ENCODE measurements around the gene RNASE12. TPM values are rescaled to one million over a fixed set of nuclear protein-coding genes. Genes with fewer than 3 reads are reported as not detected.

RNASE12 gene
- polyA plus RNA-seq, 1 of the 3 experiments (the other 2 are of a cell fraction) = not detected

DNA sequence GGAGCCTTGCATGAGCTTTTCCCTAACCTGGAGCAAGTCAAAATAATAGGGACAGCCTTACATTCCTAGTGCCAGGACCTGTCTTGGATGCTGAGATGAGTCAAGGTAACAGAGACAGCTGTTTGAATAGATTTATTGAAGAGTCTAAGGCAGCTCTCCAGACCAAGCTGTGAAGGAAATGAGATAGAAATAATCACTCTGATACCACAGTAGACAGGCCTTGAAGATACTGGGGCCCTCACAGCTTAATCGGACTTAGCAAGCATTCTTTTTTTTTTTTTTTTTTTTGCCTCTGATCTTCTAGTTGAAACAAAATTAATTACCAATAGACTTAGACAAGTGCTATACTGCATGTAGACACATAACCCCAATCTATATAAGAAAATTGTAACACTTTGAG lies 27.2 kb downstream of the RNASE12 start:
- no peak overlapping the region for H3K27ac ChIP-seq (ENCODE audit: low read depth in 2 of 2, low read length in 1 of 2)
- 7% methylated on average over 1 of the region's 1 CpG for WGBS (ENCODE audit: low lambda C conversion rate)

DNA sequence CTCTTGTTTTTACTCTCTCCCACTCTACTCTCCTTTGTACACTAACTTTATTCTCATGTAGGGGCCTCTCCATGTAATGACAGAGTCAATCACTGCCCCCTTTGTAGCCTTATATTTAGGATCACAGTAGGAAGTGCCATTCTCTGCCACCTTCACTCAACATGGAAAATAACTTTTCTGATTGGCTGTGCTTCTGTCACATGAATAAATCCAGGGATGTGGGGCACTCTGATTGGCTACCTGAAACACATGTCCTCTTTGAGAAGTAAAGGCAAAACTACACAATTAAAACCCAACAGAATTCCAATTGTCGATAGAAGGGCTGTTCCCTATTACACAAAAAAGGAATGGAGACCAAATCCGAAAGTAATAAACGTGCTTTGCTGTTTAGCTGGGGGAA lies 30.2 kb downstream of the RNASE12 start, which contains the start of gene RNASE9:
TSS of gene RNASE9 (minus strand) at position 87 of the 400 bp plus-strand sequence.
- no peak within 1 kb of the TSS for H3K4me3 ChIP-seq (ENCODE audit: low read depth in 2 of 2, low read length in 1 of 2)
- H3K36me3 ChIP-seq (replicated peaks in 1 of 2; ENCODE audit: control insufficient read depth in 1 of 2, insufficient read depth in 2 of 2, low read length in 1 of 2) = no peaks in the 10 kb centered on the region
- TF ChIP-seq SIN3A (IDR thresholded peaks at IDR 0.05; ENCODE audit: borderline replicate concordance, low read depth, low read length) (no peak), RXRA (IDR thresholded peaks at IDR 0.05; ENCODE audit: borderline replicate concordance, low read depth) (no peak)
- no peak for DNase-seq
- no peak within 1 kb of the TSS for H3K27ac ChIP-seq (ENCODE audit: low read depth in 2 of 2, low read length in 1 of 2)
- ChIA-PET CTCF (interaction anchor here (0.6 kb wide), 1 partner anchor 410 kb away, joined by 3 read pairs; no protein-coding TSS in a partner anchor), POLR2A (no interaction called here)
- no peaks in the 10 kb centered on the region for H3F3A ChIP-seq (replicated peaks; ENCODE audit: insufficient read depth)
- H3K9me2 ChIP-seq = no peaks in the 10 kb centered on the region
- H2AFZ ChIP-seq (ENCODE audit: low read depth) = no peak within 1 kb of the TSS
- peaks cover 22% of the 10 kb centered on the region for H3K27me3 ChIP-seq (ENCODE audit: insufficient read depth)
- no peaks in the 10 kb centered on the region for H3K9me3 ChIP-seq
- H3K79me2 ChIP-seq (ENCODE audit: insufficient read depth) = no peaks in the 10 kb centered on the region
- H4K20me1 ChIP-seq (ENCODE audit: insufficient read depth) = no peaks in the 10 kb centered on the region
- H3K4me2 ChIP-seq = no peak within 1 kb of the TSS
- WGBS (ENCODE audit: low lambda C conversion rate) = 12% methylated on average over 3 of the region's 3 CpGs
- H3K9ac ChIP-seq = no peak within 1 kb of the TSS
- no peaks in the 10 kb centered on the region for H3K4me1 ChIP-seq (ENCODE audit: control insufficient read depth in 1 of 2, insufficient read depth in 2 of 2, low read depth in 1 of 2, low read length in 1 of 2)

More for the DNA sequence above, 27.2 kb downstream of the RNASE12 start:
- Histone ChIP-seq H3F3A (replicated peaks; ENCODE audit: insufficient read depth) (no peaks in the 10 kb centered on the region), H3K9me3 (no peaks in the 10 kb centered on the region), H3K4me3 (ENCODE audit: low read depth in 2 of 2, low read length in 1 of 2) (no peak overlapping the region), H3K27me3 (ENCODE audit: insufficient read depth) (peaks cover 7% of the 10 kb centered on the region; the same call in 1 of the 2 replicates), H3K9ac (no peak overlapping the region), H4K20me1 (ENCODE audit: insufficient read depth) (no peaks in the 10 kb centered on the region), H2AFZ (ENCODE audit: low read depth) (no peak overlapping the region), H3K9me2 (no peaks in the 10 kb centered on the region), H3K79me2 (ENCODE audit: insufficient read depth) (no peaks in the 10 kb centered on the region), H3K4me2 (no peak overlapping the region), H3K36me3 (replicated peaks in 1 of 2; ENCODE audit: control insufficient read depth in 1 of 2, insufficient read depth in 2 of 2, low read length in 1 of 2) (no peaks in the 10 kb centered on the region), H3K4me1 (ENCODE audit: control insufficient read depth in 1 of 2, insufficient read depth in 2 of 2, low read depth in 1 of 2, low read length in 1 of 2) (no peaks in the 10 kb centered on the region)
- ChIA-PET POLR2A (no interaction called here), CTCF (no interaction called here)
- TF ChIP-seq NFIC (IDR thresholded peaks at IDR 0.05; ENCODE audit: borderline replicate concordance) = no peak
- no peak for TF ChIP-seq FOSL2 (IDR thresholded peaks at IDR 0.05; ENCODE audit: borderline replicate concordance, low read depth)
- no peak for TF ChIP-seq TAF1 (IDR thresholded peaks at IDR 0.05; ENCODE audit: borderline replicate concordance, low read depth, low read length)
- TF ChIP-seq SMC3 (IDR thresholded peaks at IDR 0.05; ENCODE audit: low read depth, low read length) = no peak
- no peak for TF ChIP-seq EZH2phosphoT487 (IDR thresholded peaks at IDR 0.05; ENCODE audit: borderline replicate concordance, low read depth)
- no peak for TF ChIP-seq GATA2 (CRISPR knock-in tag; IDR thresholded peaks at IDR 0.05)
- no peak for DNase-seq

DNA sequence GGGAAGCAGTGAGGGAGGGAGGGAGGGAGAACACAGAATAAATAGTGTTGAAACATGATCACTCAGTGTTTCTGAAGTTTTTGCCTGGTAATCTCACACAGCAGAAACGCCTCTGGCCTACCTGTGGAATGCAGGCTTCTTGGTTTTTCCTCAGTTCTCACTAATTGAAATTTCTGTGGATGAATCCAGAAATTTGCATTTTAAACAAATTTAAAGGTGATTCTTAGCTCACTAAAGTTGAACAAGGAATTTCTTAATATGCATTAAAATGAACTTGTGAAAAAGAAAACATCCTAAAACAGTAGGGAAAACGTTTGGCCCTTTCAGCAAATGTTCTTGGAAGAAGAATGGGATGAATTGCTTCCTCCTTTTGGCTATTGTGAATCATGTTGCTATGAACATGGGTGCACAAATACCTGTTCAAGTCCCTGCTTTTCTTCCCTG lies 31.7 kb downstream of the RNASE12 start:
- no peaks in the 10 kb centered on the region for H4K20me1 ChIP-seq (ENCODE audit: insufficient read depth)
- H3K36me3 ChIP-seq (replicated peaks in 1 of 2; ENCODE audit: control insufficient read depth in 1 of 2, insufficient read depth in 2 of 2, low read length in 1 of 2) = no peaks in the 10 kb centered on the region
- no peaks in the 10 kb centered on the region for H3K9me3 ChIP-seq
- H3K27ac ChIP-seq (ENCODE audit: low read depth in 2 of 2, low read length in 1 of 2) = no peak overlapping the region
- POLR2A ChIA-PET = no interaction called here
- no peak for DNase-seq
- H3K79me2 ChIP-seq (ENCODE audit: insufficient read depth) = no peaks in the 10 kb centered on the region
- no peaks in the 10 kb centered on the region for H3K9me2 ChIP-seq
- H2AFZ ChIP-seq (ENCODE audit: low read depth) = no peak overlapping the region
- no peak overlapping the region for H3K4me3 ChIP-seq (ENCODE audit: low read depth in 2 of 2, low read length in 1 of 2)
- H3K9ac ChIP-seq = no peak overlapping the region
- peaks cover 37% of the 10 kb centered on the region for H3K27me3 ChIP-seq (ENCODE audit: insufficient read depth)
- H3K4me2 ChIP-seq = no peak overlapping the region
- no peaks in the 10 kb centered on the region for H3K4me1 ChIP-seq (ENCODE audit: control insufficient read depth in 1 of 2, insufficient read depth in 2 of 2, low read depth in 1 of 2, low read length in 1 of 2)
- CTCF ChIA-PET = no interaction called here
- 7% methylated on average over 2 of the region's 2 CpGs for WGBS (ENCODE audit: low lambda C conversion rate)
- H3F3A ChIP-seq (replicated peaks; ENCODE audit: insufficient read depth) = no peaks in the 10 kb centered on the region
- no peak for TF ChIP-seq FOXJ3 (CRISPR knock-in tag; IDR thresholded peaks at IDR 0.05)
- TF ChIP-seq, protein P1, sequence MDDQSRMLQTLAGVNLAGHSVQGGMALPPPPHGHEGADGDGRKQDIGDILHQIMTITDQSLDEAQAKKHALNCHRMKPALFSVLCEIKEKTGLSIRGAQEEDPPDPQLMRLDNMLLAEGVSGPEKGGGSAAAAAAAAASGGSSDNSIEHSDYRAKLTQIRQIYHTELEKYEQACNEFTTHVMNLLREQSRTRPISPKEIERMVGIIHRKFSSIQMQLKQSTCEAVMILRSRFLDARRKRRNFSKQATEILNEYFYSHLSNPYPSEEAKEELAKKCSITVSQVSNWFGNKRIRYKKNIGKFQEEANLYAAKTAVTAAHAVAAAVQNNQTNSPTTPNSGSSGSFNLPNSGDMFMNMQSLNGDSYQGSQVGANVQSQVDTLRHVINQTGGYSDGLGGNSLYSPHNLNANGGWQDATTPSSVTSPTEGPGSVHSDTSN (IDR thresholded peaks at IDR 0.05) = no peak
- TF ChIP-seq JUND (IDR thresholded peaks at IDR 0.05) = no peak
- TF ChIP-seq RXRA (IDR thresholded peaks at IDR 0.05; ENCODE audit: borderline replicate concordance, low read depth) = no peak
- TF ChIP-seq, protein P2, sequence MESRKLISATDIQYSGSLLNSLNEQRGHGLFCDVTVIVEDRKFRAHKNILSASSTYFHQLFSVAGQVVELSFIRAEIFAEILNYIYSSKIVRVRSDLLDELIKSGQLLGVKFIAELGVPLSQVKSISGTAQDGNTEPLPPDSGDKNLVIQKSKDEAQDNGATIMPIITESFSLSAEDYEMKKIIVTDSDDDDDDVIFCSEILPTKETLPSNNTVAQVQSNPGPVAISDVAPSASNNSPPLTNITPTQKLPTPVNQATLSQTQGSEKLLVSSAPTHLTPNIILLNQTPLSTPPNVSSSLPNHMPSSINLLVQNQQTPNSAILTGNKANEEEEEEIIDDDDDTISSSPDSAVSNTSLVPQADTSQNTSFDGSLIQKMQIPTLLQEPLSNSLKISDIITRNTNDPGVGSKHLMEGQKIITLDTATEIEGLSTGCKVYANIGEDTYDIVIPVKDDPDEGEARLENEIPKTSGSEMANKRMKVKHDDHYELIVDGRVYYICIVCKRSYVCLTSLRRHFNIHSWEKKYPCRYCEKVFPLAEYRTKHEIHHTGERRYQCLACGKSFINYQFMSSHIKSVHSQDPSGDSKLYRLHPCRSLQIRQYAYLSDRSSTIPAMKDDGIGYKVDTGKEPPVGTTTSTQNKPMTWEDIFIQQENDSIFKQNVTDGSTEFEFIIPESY (IDR thresholded peaks at IDR 0.05; ENCODE audit: borderline replicate concordance, low read depth) = no peak
- TF ChIP-seq, protein P3, sequence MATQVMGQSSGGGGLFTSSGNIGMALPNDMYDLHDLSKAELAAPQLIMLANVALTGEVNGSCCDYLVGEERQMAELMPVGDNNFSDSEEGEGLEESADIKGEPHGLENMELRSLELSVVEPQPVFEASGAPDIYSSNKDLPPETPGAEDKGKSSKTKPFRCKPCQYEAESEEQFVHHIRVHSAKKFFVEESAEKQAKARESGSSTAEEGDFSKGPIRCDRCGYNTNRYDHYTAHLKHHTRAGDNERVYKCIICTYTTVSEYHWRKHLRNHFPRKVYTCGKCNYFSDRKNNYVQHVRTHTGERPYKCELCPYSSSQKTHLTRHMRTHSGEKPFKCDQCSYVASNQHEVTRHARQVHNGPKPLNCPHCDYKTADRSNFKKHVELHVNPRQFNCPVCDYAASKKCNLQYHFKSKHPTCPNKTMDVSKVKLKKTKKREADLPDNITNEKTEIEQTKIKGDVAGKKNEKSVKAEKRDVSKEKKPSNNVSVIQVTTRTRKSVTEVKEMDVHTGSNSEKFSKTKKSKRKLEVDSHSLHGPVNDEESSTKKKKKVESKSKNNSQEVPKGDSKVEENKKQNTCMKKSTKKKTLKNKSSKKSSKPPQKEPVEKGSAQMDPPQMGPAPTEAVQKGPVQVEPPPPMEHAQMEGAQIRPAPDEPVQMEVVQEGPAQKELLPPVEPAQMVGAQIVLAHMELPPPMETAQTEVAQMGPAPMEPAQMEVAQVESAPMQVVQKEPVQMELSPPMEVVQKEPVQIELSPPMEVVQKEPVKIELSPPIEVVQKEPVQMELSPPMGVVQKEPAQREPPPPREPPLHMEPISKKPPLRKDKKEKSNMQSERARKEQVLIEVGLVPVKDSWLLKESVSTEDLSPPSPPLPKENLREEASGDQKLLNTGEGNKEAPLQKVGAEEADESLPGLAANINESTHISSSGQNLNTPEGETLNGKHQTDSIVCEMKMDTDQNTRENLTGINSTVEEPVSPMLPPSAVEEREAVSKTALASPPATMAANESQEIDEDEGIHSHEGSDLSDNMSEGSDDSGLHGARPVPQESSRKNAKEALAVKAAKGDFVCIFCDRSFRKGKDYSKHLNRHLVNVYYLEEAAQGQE (IDR thresholded peaks at IDR 0.05; ENCODE audit: low read depth, low read length) = no peak
- no peak for TF ChIP-seq MEF2A (IDR thresholded peaks at IDR 0.05; ENCODE audit: borderline replicate concordance, low read depth)
- TF ChIP-seq CHD2 (IDR thresholded peaks at IDR 0.05; ENCODE audit: low read length, partially characterized antibody) = no peak
